Fibroblast of lung (primary cell): Measurements from ENCODE around the gene PXMP4. TPM values are rescaled to one million over a fixed set of nuclear protein-coding genes. Genes with fewer than 3 reads are reported as not detected.
A peak's percentile ranks its signal among the peaks of the same experiment; 100 is the strongest.

Experiments
- DNase-seq, 2 donors: peaks; one replicate each; pipeline versions ENCODE4 v3.0.0 to v3.0.0-alpha.2; 2010; ENCODE audit warnings: low read depth in 2 of 2
- H2AFZ ChIP-seq: 2 replicates; pipeline ENCODE4 v1.5.1; 2012; ENCODE audit warnings: low read length, control low read depth, inconsistent platforms
- H3K27ac ChIP-seq: 2 replicates; pipeline ENCODE4 v1.5.1; 2011; ENCODE audit warnings: low read length, control low read depth; ENCODE audit not compliant: insufficient read depth
- H3K27me3 ChIP-seq: 2 replicates; pipeline ENCODE4 v1.5.1; 2011; ENCODE audit warnings: mild to moderate bottlenecking, low read length; ENCODE audit not compliant: control insufficient read depth, insufficient read depth
- H3K36me3 ChIP-seq: 2 replicates; pipeline ENCODE4 v1.5.1; 2011; ENCODE audit warnings: low read length; ENCODE audit not compliant: control insufficient read depth, insufficient read depth
- H3K4me1 ChIP-seq: 2 replicates; pipeline ENCODE4 v1.5.1; 2011; ENCODE audit warnings: low read length; ENCODE audit not compliant: control insufficient read depth, insufficient read depth; ENCODE audit errors: extremely low read depth
- H3K4me2 ChIP-seq: 2 replicates; pipeline ENCODE4 v1.5.1; 2011; ENCODE audit warnings: low read length, control low read depth; ENCODE audit not compliant: insufficient read depth; ENCODE audit errors: extremely low read depth
- H3K4me3 ChIP-seq, 4 experiments: fragments of 200-600 bp in 1 of 4; sonication (generic) in 1 of 4; replicated peaks in 1 of 4; 2 replicates each; pipeline ENCODE4 v1.5.1; 2011 to 2016; ENCODE audit warnings: low read length in 4 of 4, low read depth in 3 of 4, mild to moderate bottlenecking in 3 of 4, control low read depth in 2 of 4, inconsistent platforms in 1 of 4, mixed read lengths in 1 of 4; ENCODE audit not compliant: insufficient read depth in 1 of 4; ENCODE audit errors: control extremely low read depth in 1 of 4
- H3K79me2 ChIP-seq: 2 replicates; pipeline ENCODE4 v1.5.1; 2012; ENCODE audit warnings: mild to moderate bottlenecking, low read length, inconsistent platforms; ENCODE audit not compliant: control insufficient read depth, insufficient read depth
- H3K9ac ChIP-seq: 2 replicates; pipeline ENCODE4 v1.5.1; 2011; ENCODE audit warnings: mild to moderate bottlenecking, low read length, control low read depth; ENCODE audit not compliant: insufficient read depth
- H3K9me3 ChIP-seq: 2 replicates; pipeline ENCODE4 v1.5.1; 2012; ENCODE audit warnings: low read depth, low read length; ENCODE audit not compliant: control insufficient read depth, insufficient read depth
- H4K20me1 ChIP-seq: 2 replicates; pipeline ENCODE4 v1.5.1; 2011; ENCODE audit warnings: low read length; ENCODE audit not compliant: control insufficient read depth, insufficient read depth; ENCODE audit errors: extremely low read depth
- EZH2 ChIP-seq: IDR thresholded peaks from 2 replicates; pipeline ENCODE4 v1.5.1; 2012; ENCODE audit warnings: low read length, control low read depth, mild to moderate bottlenecking; ENCODE audit errors: missing control alignments
- polyA plus RNA-seq, 2 donors: library from polyadenylated mRNA; depleted of rRNA in 1 of 2; stranded (reverse) in 1 of 2; unstranded in 1 of 2; fragments of >200 nt; gene quantifications; 2 replicates each; pipeline ENCODE4 v1.2.1, GENCODE V29; 2011 to 2012; ENCODE audit warnings: missing spikeins in 1 of 2
- total RNA-seq: library from RNA; depleted of rRNA; stranded (reverse); fragments of >200 nt; gene quantifications from 2 replicates; pipeline ENCODE4 v1.2.1, GENCODE V29; 2014
- TF ChIP-seq, protein P1 (sequence below), 2 donors: IDR thresholded peaks in 1 of 2; conservative IDR thresholded peaks in 1 of 2; 1 replicate in 1 of 2; 2 replicates in 1 of 2; pipeline ENCODE4 v1.5.1; 2011 to 2012; ENCODE audit warnings: low read length in 2 of 2, control low read depth in 1 of 2, inconsistent platforms in 1 of 2, low read depth in 1 of 2, mild to moderate bottlenecking in 1 of 2

The PXMP4 gene
- total and polyA plus RNA-seq, 2 donors (not counting 1 experiment from before 2014, with no cell fraction given): 4.1 to 6.3 TPM

DNA sequence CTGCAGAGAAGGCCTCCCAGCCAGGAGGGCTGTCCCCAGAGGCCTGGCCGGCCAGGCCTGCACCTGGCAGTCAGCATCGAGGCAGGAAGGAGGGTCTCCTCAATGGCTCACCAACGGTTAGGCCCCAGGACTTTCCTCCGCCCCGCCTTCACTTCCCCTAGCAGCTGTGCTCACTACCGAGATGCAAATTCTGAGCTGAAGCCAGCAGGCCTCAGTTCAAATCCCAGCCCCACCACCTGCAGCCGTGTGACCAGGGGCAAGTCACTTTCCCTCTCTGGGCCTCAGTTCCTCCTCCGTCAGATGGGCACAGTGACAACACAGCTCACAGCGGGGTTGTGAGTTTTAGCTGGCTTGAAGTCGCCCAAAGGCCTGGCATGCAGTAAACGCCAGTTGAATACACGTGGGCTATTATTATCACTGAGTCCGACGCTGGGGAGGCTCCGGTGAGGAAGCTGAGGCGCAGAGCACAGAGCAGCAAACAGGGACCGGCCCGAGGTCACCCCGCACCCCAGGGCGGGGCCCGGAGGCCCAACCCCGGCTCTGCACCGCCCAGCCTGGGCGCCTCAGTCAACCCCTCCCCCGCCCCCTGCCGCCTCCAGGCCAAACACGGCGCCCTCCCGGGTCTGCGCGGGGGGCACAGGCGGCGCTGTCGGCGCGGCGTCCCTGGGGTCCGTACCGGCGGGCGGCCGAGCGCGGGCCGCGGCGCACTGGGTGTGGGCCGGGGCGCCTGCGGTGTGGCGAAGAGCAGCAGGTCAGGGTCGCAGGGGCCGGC is 34.6 kb downstream of the PXMP4 start:
- peak overlapping the region; percentile 53 for H3K9ac ChIP-seq
- TF ChIP-seq, protein P1, sequence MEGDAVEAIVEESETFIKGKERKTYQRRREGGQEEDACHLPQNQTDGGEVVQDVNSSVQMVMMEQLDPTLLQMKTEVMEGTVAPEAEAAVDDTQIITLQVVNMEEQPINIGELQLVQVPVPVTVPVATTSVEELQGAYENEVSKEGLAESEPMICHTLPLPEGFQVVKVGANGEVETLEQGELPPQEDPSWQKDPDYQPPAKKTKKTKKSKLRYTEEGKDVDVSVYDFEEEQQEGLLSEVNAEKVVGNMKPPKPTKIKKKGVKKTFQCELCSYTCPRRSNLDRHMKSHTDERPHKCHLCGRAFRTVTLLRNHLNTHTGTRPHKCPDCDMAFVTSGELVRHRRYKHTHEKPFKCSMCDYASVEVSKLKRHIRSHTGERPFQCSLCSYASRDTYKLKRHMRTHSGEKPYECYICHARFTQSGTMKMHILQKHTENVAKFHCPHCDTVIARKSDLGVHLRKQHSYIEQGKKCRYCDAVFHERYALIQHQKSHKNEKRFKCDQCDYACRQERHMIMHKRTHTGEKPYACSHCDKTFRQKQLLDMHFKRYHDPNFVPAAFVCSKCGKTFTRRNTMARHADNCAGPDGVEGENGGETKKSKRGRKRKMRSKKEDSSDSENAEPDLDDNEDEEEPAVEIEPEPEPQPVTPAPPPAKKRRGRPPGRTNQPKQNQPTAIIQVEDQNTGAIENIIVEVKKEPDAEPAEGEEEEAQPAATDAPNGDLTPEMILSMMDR (conservative IDR thresholded peaks at IDR 0.05 in 1 of 2, IDR thresholded peaks at IDR 0.05 in 1 of 2; ENCODE audit: low read depth in 1 of 2, low read length in 2 of 2): no peak
- no peak for TF ChIP-seq EZH2
- peak overlapping the region; percentile 97 for H3K4me2 ChIP-seq
- no peaks in the 10 kb centered on the region for H4K20me1 ChIP-seq
- H3K9me3 ChIP-seq: no peaks in the 10 kb centered on the region
- peak overlapping the region; percentile 65 for H2AFZ ChIP-seq
- peak overlapping the region; percentile 44 to 67 (median 56) for H3K4me3 ChIP-seq
- peaks cover 14% of the 10 kb centered on the region for H3K79me2 ChIP-seq
- no peaks in the 10 kb centered on the region for H3K27me3 ChIP-seq
- H3K36me3 ChIP-seq: no peaks in the 10 kb centered on the region
- H3K4me1 ChIP-seq: peaks cover 8% of the 10 kb centered on the region
- DNase-seq: no peak
- H3K27ac ChIP-seq: peak overlapping the region; percentile 61

DNA sequence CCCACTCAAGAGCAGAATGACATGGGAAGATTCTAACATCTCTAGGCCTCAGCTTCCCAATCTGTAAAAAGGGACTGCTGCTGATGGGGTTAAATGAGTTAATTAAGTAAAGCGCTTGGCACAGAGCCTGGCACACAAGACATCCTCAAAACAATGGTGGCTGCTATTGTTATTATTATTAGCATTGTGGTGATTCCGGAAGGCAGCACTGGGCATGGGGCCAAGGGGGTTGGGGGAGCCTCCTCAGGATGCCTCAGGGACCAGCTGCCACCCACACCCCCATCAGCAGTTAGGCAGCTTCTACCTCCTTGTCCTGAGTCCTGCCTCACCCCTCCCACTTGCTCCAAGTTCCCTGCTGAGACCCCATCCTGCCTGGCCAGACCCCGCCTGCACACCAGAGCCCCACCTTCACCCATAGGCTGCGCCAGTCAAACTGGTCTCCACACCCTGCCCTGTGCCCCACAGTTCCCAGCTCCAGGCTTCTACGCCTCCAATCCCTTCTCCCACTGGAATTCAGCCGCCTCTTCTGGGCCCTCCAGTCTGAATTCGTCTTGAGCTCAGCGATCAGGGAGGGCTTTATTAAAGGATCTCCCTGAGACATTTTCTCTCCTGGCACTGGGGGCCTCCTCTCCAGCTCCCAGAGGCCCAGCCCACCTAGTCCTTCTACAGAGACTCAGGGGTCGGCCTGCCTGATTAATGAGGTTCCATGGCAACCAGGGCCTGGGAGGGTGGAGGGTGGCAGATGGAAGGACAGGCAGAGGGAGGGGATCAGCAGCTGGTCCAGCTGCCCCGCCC is 35.4 kb downstream of the PXMP4 start:
- H4K20me1 ChIP-seq: no peaks in the 10 kb centered on the region
- H3K27me3 ChIP-seq: no peaks in the 10 kb centered on the region
- no peak for DNase-seq
- peak overlapping the region; percentile 53 for H3K9ac ChIP-seq
- TF ChIP-seq EZH2: no peak
- peak overlapping the region; percentile 65 for H2AFZ ChIP-seq
- peak overlapping the region; percentile 61 for H3K27ac ChIP-seq
- no peaks in the 10 kb centered on the region for H3K9me3 ChIP-seq
- peak overlapping the region in 3 of 4 experiments; percentile 44 to 67 (median 59) for H3K4me3 ChIP-seq
- peaks cover 14% of the 10 kb centered on the region for H3K79me2 ChIP-seq
- H3K4me1 ChIP-seq: peaks cover 8% of the 10 kb centered on the region
- peak overlapping the region; percentile 97 for H3K4me2 ChIP-seq
- no peaks in the 10 kb centered on the region for H3K36me3 ChIP-seq

DNA sequence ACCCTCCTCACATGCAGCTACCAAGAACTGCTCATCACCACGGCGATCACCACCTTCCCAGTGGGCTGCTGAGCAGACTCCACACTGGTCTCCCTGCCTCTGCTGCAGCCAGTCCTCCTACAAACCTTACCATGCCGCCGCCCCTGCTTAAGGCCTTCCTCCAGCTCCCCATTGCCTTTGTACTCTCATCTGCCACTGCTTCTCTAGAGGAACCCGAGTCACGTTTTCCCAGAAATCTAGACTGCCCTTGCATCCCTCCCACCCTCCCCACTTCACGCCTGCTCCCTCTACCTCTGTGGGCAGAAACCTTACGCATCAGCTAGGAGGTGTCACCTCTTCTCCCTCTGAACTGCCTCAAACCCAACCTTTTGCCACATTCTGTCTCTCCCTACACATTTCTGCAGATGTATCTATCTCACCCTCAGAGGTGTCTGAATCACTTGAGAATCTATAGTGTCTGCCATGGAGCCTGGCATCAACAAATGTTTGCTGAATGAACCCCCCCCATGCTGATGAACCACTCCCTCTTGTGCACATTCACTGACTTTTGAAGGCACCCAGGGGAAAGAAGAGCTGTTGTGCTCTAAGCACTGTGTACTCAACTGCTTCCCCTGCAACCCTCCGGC is 38.3 kb downstream of the PXMP4 start:
- Histone ChIP-seq H3K79me2 (peaks cover 14% of the 10 kb centered on the region), H3K4me1 (peaks cover 8% of the 10 kb centered on the region), H4K20me1 (no peaks in the 10 kb centered on the region), H3K4me2 (no peak overlapping the region), H3K27ac (no peak overlapping the region), H3K27me3 (no peaks in the 10 kb centered on the region), H3K9ac (no peak overlapping the region), H3K9me3 (no peaks in the 10 kb centered on the region), H3K4me3 (no peak overlapping the region), H2AFZ (no peak overlapping the region), H3K36me3 (no peaks in the 10 kb centered on the region)
- TF ChIP-seq, protein P1 (conservative IDR thresholded peaks at IDR 0.05 in 1 of 2, IDR thresholded peaks at IDR 0.05 in 1 of 2; ENCODE audit: low read depth in 1 of 2, low read length in 2 of 2): no peak
- TF ChIP-seq EZH2: no peak
- DNase-seq: no peak
